ENCODE results near the gene DLX3. TPM values are rescaled to one million over a fixed set of nuclear protein-coding genes. Genes with fewer than 3 reads are reported as not detected.

The DLX3 gene
- total RNA-seq, 1 donor, result not detected

GRCh38 chr17:50023520-50023919, 28.5 kb upstream of the DLX3 start:
- DNase-seq (ENCODE audit: low read depth), result no peak
- TF ChIP-seq CTCF (IDR thresholded peaks at IDR 0.05; ENCODE audit: insufficient read depth, low read depth, low read length), result no peak
- no peak overlapping the region for H3K4me3 ChIP-seq (ENCODE audit: low read depth, low read length)

- no peak for TF ChIP-seq CTCF (IDR thresholded peaks at IDR 0.05; ENCODE audit: insufficient read depth, low read depth, low read length)
- DNase-seq (ENCODE audit: low read depth), result no peak
- H3K4me3 ChIP-seq (ENCODE audit: low read depth, low read length), result no peak overlapping the region
These were observed 27.6 kb upstream of the DLX3 start for GRCh38 chr17:50022463-50023130.

- TF ChIP-seq CTCF (IDR thresholded peaks at IDR 0.05; ENCODE audit: insufficient read depth, low read depth, low read length), result no peak
- no peak overlapping the region for H3K4me3 ChIP-seq (ENCODE audit: low read depth, low read length)
- DNase-seq (ENCODE audit: low read depth), result no peak
These were observed 26.8 kb upstream of the DLX3 start for GRCh38 chr17:50021681-50022370.

- H3K4me3 ChIP-seq (ENCODE audit: low read depth, low read length), result no peak overlapping the region
- no peak for DNase-seq (ENCODE audit: low read depth)
- no peak for TF ChIP-seq CTCF (IDR thresholded peaks at IDR 0.05; ENCODE audit: insufficient read depth, low read depth, low read length)
These were observed 26.0 kb upstream of the DLX3 start for GRCh38 chr17:50020841-50021599.

- no peak overlapping the region for H3K4me3 ChIP-seq (ENCODE audit: low read depth, low read length)
- no peak for TF ChIP-seq CTCF (IDR thresholded peaks at IDR 0.05; ENCODE audit: insufficient read depth, low read depth, low read length)
- no peak for DNase-seq (ENCODE audit: low read depth)
These were observed 23.9 kb upstream of the DLX3 start for GRCh38 chr17:50018909-50019308.

GRCh38 chr17:50015146-50015545, 20.1 kb upstream of the DLX3 start:
- H3K4me3 ChIP-seq (ENCODE audit: low read depth, low read length), result no peak overlapping the region
- DNase-seq (ENCODE audit: low read depth), result no peak
- no peak for TF ChIP-seq CTCF (IDR thresholded peaks at IDR 0.05; ENCODE audit: insufficient read depth, low read depth, low read length)

Data from fibroblast of villous mesenchyme (primary cell).